COR-L47 (cell line): Measurements from ENCODE around the gene GBA2.
A peak's percentile ranks its signal among the peaks of the same experiment; 100 is the strongest.

Experiments used
- DNase-seq: peaks from one replicate; lab custom pipeline; 2025; lab: John Stamatoyannopoulos, UW

Gene GBA2

GRCh38 chr9:35717132-35717870 lies 31.7 kb downstream of the GBA2 start:
- DNase-seq: no peak

- DNase-seq: no peak
These were observed 32.8 kb downstream of the GBA2 start for GRCh38 chr9:35716230-35716629.

GRCh38 chr9:35714579-35715252 lies 34.3 kb downstream of the GBA2 start:
- DNase-seq: no peak

- no peak for DNase-seq
These were observed 34.9 kb downstream of the GBA2 start for GRCh38 chr9:35714123-35714522.

- DNase-seq: no peak
These were observed 35.5 kb downstream of the GBA2 start for GRCh38 chr9:35713578-35713977.

DNA sequence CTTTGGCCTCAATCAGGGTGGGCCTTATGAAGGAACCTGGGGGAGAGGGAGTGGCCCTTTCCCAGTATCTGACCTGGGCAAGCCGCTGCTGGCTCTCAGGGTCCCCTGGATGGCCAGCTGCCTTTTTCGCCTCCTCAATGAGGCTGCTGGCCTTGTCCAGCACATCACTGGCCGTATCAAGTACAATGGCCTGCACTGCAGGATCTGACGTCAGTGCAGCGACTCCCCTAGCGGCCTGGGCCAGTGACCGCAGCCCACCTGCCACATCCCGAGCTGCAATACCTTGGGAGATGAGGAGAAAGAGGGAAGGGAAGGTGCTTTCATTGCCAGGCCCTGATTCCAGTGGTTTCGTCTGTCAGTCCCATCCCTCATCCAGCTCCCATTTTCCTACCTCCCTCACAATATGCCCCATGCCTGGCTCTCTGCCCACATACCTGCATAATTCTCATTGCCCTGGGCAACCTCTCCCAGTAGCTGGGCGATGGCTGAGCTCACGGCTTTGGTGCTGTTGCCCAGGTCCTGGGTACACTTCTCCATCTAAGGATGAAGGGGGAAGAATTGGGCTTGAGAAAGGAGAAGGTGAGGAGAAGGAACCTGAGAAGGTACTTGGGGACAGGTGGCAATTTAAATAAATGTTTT lies 36.1 kb downstream of the GBA2 start:
- DNase-seq: no peak

GRCh38 chr9:35711501-35712428 lies 37.3 kb downstream of the GBA2 start:
- no peak for DNase-seq

GRCh38 chr9:35710818-35711500 lies 38.1 kb downstream of the GBA2 start:
- DNase-seq: no peak

DNA sequence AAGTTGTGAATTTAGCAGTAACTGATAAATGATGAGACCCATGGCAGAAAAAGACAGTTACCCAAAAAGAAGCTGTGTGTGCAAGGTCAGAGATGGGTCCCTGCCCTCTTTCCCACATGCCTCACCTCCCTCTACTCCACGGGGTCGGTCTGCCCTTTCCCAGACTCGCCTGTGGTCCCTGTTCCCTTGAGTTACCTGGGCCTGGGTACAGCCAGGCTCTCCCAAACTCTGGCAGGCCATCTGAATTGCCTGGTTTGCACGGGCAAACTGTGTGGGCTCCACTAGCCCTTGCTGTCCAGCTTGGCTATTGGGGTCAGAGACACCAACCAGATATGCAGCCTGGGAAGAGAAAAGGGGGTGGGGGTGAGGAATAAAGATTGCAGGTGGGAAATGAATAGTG lies 40.9 kb downstream of the GBA2 start:
- no peak for DNase-seq

GRCh38 chr9:35706951-35707350 lies 42.1 kb downstream of the GBA2 start:
- DNase-seq: no peak

DNA sequence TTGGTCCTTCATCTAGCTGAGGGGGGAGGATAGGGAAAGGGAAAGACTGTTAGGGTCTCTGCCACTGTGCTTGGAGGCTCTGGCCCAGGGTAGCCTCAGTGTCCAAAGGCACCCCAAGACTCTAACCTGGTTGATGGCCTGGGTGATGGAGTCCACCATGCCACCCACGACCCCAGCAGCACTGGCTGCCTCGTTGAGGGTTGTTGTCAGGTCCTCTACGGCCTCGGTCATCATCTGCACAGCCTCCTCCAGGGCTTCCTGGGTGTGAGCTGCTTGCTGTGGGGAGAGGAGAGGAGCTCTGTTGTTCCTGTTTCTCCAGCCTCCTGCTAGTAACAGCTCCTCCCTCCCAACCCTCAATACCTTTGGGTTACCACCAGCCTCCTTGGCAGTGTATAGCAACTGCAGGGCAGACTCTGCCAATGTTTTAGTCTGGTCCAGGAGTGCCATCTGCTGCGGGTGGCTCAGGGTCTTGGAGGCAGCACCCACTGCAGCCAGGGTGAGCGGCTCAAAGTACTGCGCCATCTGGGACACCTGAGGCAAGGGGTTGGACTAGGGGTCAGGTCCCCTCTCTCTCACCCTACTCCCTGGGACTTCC lies 43.1 kb downstream of the GBA2 start:
- DNase-seq: no peak

- DNase-seq: no peak
These were observed 43.7 kb downstream of the GBA2 start for GRCh38 chr9:35705372-35705771.

DNA sequence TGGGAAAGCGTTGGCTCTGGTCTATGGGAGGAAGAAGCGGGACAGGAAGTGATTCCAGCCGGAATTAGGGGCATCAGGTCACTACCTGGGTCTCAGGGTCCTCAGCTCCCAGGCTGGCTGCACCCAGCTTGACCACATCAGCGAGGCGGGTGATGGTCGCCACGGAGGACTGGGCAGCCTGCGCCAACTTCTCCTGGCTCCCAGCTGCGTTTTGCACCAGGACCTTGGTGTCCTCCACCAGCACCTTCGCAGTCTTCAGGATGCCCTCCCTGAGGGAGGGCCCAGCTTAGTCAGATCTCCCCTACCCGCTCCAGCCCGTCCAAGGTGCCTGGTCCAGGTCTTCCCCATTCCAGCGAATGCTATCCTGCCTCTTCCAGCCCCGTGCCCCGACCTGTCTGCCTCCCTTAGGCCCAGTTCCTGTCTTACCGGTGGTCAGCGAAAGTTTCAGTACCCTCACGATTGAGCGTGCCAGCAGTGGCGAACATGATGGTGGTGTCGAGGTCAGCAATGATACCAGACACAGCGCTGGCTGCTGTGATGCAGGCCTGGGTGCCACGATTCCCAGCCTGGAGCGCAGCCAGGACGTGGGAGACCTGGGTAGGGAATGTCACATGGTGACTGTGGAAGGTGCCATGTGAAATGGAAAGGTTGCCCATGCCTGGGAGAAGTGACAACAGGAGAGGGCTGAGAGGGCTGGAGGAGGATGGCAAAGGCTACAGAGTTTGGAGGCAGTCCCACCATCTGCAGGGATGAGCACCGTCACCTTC lies 44.9 kb downstream of the GBA2 start:
- DNase-seq: no peak

DNA sequence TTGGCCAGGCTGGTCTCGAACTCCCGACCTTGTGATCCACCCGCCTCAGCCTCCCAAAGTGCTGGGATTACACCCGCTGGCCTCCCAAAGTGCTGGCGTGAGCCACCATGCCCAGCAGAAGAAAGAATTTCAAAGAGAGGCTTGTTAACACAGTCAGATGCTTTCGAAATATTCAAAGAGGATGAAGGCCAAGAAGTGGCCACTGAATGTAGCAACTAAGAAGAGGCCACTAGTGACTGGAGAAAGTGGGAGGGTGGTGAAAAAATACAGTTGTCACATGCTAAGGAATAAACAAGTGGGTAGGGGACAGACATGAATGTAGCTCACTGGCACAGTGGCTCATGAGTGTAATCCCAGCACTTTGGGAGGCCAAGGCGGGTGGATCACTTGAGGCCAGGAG lies 46.3 kb downstream of the GBA2 start:
- no peak for DNase-seq

GRCh38 chr9:35700942-35701341 lies 48.1 kb downstream of the GBA2 start:
- no peak for DNase-seq

GRCh38 chr9:35700031-35700430 lies 49.0 kb downstream of the GBA2 start:
- DNase-seq: no peak

GRCh38 chr9:35698231-35698630 lies 50.8 kb downstream of the GBA2 start:
- DNase-seq: no peak

- no peak for DNase-seq
These were observed 51.5 kb downstream of the GBA2 start for GRCh38 chr9:35697486-35697885.

DNA sequence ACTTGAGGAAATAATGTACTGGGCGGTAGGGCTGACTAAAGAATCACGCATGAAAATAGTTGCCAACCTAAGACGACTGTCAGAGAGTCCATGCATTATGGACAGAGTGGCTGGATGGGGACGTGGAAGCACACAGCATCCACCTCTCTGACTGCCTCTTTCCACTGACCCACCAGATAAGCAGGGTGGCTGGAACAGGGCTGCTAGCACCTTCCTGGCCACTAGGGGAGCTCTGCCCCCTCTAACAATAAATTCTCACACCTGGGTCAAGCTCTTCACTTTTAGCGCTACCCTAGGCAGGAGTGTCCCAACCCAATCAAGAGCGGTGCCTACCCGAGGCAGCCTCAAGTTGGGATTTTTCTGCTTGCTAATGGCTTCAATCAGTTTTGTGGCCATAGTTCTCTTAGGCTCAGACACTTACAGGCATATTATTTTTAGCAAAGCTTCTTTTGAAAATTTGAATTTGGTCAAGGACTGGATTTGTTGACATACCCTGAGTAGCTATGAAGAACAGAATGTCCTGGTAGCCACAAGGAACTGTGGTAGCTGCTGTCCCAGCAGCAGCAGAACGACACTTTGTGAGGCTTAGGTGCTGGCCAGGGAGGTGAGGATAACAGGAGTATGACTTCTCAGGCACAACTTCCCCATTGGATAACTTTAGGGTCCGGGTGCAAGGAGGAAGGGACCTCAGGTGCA lies 52.4 kb downstream of the GBA2 start:
- peak; percentile 6 for DNase-seq

GRCh38 chr9:35695943-35696401 lies 53.1 kb downstream of the GBA2 start:
- no peak for DNase-seq
